ENCODE data around the gene KCNG1.

The KCNG1 gene

GRCh38 chr20:50996901-50997865 is 25.7 kb downstream of the KCNG1 start:
- no peaks in the 10 kb centered on the region for H3K79me2 ChIP-seq (ENCODE audit: insufficient read depth, low read length)
- no peaks in the 10 kb centered on the region for H3K9me3 ChIP-seq (ENCODE audit: low read length)
- H3K4me3 ChIP-seq (ENCODE audit: low read depth, low read length, poor library complexity, severe bottlenecking) = no peak overlapping the region
- no peaks in the 10 kb centered on the region for H3K36me3 ChIP-seq (ENCODE audit: insufficient read depth, low read length)
- no peaks in the 10 kb centered on the region for H3F3A ChIP-seq (ENCODE audit: insufficient read depth, low read length)
- no peak overlapping the region for H2AFZ ChIP-seq (ENCODE audit: low read length)
- no peak for TF ChIP-seq CTCF (IDR thresholded peaks at IDR 0.05; ENCODE audit: low read length)
- TF ChIP-seq EZH2 (IDR thresholded peaks at IDR 0.05; ENCODE audit: borderline replicate concordance, low read length) = no peak
- no peak overlapping the region for H3K4me2 ChIP-seq (ENCODE audit: low read length)
- H3K4me1 ChIP-seq (ENCODE audit: insufficient read depth, low read length, severe bottlenecking) = no peaks in the 10 kb centered on the region
- peaks cover 9% of the 10 kb centered on the region; the same call in 1 of the 2 replicates for H3K27me3 ChIP-seq (ENCODE audit: insufficient read depth, low read length)
- no peaks in the 10 kb centered on the region for H4K20me1 ChIP-seq (ENCODE audit: insufficient read depth, low read length)
- no peak overlapping the region for H3K9ac ChIP-seq (ENCODE audit: low read length)
- no peaks in the 10 kb centered on the region for H3K9me2 ChIP-seq (ENCODE audit: low read depth, low read length)
- no peak overlapping the region for H3K27ac ChIP-seq (ENCODE audit: low read depth, low read length, poor library complexity, severe bottlenecking)

- Histone ChIP-seq H3K9me3 (ENCODE audit: low read length) (no peaks in the 10 kb centered on the region), H3K9ac (ENCODE audit: low read length) (no peak overlapping the region), H3K4me1 (ENCODE audit: insufficient read depth, low read length, severe bottlenecking) (no peaks in the 10 kb centered on the region), H3K27ac (ENCODE audit: low read depth, low read length, poor library complexity, severe bottlenecking) (no peak overlapping the region), H4K20me1 (ENCODE audit: insufficient read depth, low read length) (no peaks in the 10 kb centered on the region), H3K36me3 (ENCODE audit: insufficient read depth, low read length) (no peaks in the 10 kb centered on the region), H3K4me3 (ENCODE audit: low read depth, low read length, poor library complexity, severe bottlenecking) (no peak overlapping the region), H2AFZ (ENCODE audit: low read length) (no peak overlapping the region), H3K27me3 (ENCODE audit: insufficient read depth, low read length) (peaks cover 3% of the 10 kb centered on the region; the same call in 1 of the 2 replicates), H3K4me2 (ENCODE audit: low read length) (no peak overlapping the region), H3F3A (ENCODE audit: insufficient read depth, low read length) (no peaks in the 10 kb centered on the region), H3K79me2 (ENCODE audit: insufficient read depth, low read length) (no peaks in the 10 kb centered on the region), H3K9me2 (ENCODE audit: low read depth, low read length) (no peaks in the 10 kb centered on the region)
- TF ChIP-seq EZH2 (IDR thresholded peaks at IDR 0.05; ENCODE audit: borderline replicate concordance, low read length) (no peak), CTCF (IDR thresholded peaks at IDR 0.05; ENCODE audit: low read length) (no peak)
These were observed 27.4 kb downstream of the KCNG1 start for GRCh38 chr20:50995506-50995905.

GRCh38 chr20:50993876-50994275 is 29.0 kb downstream of the KCNG1 start:
- no peak overlapping the region for H3K27ac ChIP-seq (ENCODE audit: low read depth, low read length, poor library complexity, severe bottlenecking)
- no peak for TF ChIP-seq EZH2 (IDR thresholded peaks at IDR 0.05; ENCODE audit: borderline replicate concordance, low read length)
- TF ChIP-seq CTCF (IDR thresholded peaks at IDR 0.05; ENCODE audit: low read length) = no peak
- no peak overlapping the region for H3K4me2 ChIP-seq (ENCODE audit: low read length)
- no peak overlapping the region for H3K9ac ChIP-seq (ENCODE audit: low read length)
- H3K27me3 ChIP-seq (ENCODE audit: insufficient read depth, low read length) = peaks cover 3% of the 10 kb centered on the region; the same call in 1 of the 2 replicates
- no peaks in the 10 kb centered on the region for H3K79me2 ChIP-seq (ENCODE audit: insufficient read depth, low read length)
- no peaks in the 10 kb centered on the region for H4K20me1 ChIP-seq (ENCODE audit: insufficient read depth, low read length)
- H3K4me1 ChIP-seq (ENCODE audit: insufficient read depth, low read length, severe bottlenecking) = no peaks in the 10 kb centered on the region
- no peak overlapping the region for H3K4me3 ChIP-seq (ENCODE audit: low read depth, low read length, poor library complexity, severe bottlenecking)
- H3F3A ChIP-seq (ENCODE audit: insufficient read depth, low read length) = no peaks in the 10 kb centered on the region
- H3K9me2 ChIP-seq (ENCODE audit: low read depth, low read length) = no peaks in the 10 kb centered on the region
- no peaks in the 10 kb centered on the region for H3K36me3 ChIP-seq (ENCODE audit: insufficient read depth, low read length)
- no peaks in the 10 kb centered on the region for H3K9me3 ChIP-seq (ENCODE audit: low read length)
- no peak overlapping the region for H2AFZ ChIP-seq (ENCODE audit: low read length)
